GM18858 (cell line): ENCODE data around the gene LRTM1.

ENCODE experiments used
- ATAC-seq: cut with Tn5 transposase; IDR thresholded peaks from one replicate; pipeline ENCODE4 v1.9.1; 2021; ENCODE audit not compliant: unreplicated experiment

The LRTM1 gene

GRCh38 chr3:54928046-54928770 is at the start of gene LRTM1:
TSS of gene LRTM1 (minus strand) at chr3:54928059. CDS start at chr3:54927911, 148 bp downstream.
- no peak for ATAC-seq

DNA sequence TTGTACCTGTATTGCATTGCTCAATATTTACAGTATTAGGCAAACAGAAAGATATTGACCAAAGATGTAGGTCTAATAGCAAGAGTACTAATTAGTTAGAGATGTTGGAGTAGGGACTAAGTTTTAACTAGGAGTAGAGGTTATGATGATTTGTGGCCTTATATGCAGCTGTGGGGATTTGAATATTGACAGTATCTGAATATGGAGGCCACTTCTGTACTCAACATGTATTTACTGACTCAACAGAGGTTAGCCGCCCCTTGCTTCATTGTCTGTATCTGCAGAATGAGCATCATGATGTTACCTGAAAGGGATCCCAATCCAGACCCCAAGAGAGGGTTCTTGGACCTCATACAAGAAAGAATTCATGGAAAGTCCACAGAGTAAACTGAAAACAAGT is 49.6 kb upstream of the LRTM1 start:
- ATAC-seq, result no peak

DNA sequence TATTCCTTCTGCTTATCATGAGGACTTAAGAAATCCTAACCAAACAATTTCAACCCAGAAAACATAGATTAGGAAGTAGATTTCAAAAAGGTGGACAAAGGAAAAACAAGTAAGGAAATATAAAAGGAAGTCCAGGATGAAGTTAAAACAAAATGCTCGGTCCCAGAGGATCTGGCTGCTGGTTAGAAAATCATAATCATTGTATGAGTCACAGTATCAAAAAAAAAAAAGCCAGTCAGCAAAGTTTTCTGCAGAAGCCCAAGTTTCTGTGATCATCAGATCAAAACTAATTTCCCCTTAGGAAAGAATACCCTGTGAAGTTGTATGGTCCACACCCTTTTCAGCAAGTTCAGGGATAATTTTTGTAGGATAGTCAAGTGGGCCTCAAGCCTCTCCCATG is 43.0 kb upstream of the LRTM1 start:
- no peak for ATAC-seq

GRCh38 chr3:54969652-54970051 is 41.8 kb upstream of the LRTM1 start:
- no peak for ATAC-seq

- no peak for ATAC-seq
Observed at GRCh38 chr3:54968546-54969172, 40.8 kb upstream of the LRTM1 start.

- no peak for ATAC-seq
Observed at GRCh38 chr3:54967731-54968161, 39.9 kb upstream of the LRTM1 start.

GRCh38 chr3:54966979-54967378 is 39.1 kb upstream of the LRTM1 start:
- no peak for ATAC-seq

DNA sequence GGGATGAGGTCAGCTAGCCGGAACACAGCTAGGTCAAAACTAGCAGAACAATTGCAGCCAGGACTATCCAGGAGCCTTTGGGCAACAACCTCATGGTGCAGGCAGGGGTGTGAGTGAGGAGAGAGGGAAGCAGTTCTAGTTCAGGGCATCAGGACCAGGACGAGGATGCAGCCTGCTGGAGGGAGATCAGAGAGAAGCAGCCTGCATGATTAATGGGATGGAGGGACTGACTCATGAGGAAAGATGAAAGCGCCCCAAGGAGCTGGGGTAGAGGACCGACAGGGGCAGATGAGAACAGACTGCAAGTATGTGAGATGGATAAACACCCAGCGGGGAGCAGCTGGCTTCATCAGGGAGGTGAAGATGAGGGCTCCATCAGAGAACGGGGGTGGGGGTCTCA is 37.9 kb upstream of the LRTM1 start:
- no peak for ATAC-seq

- ATAC-seq, result no peak
Observed at GRCh38 chr3:54964081-54964480, 36.2 kb upstream of the LRTM1 start.

DNA sequence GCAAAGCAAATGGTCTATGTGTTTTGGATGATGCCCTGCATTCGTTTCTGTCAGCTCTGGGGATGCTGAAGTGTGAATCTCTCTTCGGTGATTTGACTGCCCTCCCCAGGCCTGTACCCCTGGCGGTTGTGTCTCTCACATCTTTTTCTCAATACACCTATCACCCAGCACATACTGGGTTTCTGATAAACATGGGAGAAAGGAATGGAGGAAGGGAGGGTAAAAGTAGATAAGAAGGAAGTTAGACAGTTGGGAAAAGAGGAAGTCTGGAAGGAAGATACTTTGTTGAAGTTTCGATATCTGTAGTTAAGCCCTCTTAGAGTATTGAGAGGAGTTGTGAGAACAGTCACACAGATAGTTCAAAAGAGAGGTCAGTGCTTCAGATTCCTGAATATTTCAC is 35.8 kb upstream of the LRTM1 start:
- no peak for ATAC-seq

GRCh38 chr3:54962200-54962599 is 34.3 kb upstream of the LRTM1 start:
- no peak for ATAC-seq

DNA sequence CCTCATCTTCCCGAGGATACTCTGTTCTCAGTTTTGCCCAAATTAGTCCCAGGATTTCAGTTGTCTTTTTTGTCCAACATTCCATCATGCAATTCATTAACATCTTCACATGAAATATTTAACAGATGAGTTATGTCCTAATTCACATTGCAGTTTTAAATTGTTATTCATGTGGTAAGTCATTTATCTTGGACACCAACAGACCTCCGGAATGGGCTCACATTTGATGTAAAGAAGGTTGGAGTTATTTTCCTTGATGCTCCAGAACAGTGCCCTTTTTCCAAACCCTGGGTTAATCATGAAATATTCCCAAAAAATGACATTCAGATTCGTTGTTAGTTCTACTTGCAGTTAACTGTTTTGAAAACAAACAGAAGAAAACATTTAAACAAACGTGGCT is 32.8 kb upstream of the LRTM1 start:
- ATAC-seq, result no peak

- no peak for ATAC-seq
Observed at GRCh38 chr3:54960082-54960481, 32.2 kb upstream of the LRTM1 start.

DNA sequence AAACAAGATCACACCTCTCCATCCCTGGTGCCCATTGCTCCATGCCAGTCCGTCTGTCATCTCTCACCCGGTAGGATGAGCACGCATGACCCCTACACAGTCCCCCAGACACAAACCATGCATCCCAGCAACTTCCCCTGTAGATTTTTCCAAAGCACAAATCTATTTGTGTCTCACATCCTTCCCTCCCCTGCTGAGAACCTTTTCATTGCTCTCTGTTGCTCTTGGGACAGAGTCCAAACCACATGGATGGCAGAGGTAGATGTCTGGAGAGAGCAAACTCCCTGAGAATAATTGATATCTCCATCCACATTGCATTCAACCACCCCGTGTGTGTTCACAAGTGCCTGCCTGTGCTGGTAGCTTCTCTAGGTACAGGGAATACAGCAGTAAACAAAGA is 29.9 kb upstream of the LRTM1 start:
- ATAC-seq, result no peak

DNA sequence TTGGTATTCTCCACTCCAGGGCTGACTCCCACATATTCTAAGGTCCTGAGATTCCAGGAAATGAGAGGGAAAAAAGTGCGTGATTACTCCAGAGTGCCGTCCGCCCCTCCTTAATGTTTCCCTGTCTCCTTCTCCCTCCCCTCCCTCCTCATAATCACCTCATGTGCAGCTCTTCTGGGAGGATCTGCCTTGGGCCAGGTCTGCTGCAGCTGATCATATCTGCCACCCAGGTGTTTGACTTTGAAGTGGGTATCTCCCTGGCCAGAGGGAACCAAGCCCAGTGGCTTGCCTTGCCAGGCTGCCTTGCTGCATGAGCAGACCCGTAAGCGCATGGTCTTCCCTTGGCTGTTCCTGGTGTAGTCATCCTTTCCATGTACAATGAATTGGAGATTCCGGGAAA is 28.1 kb upstream of the LRTM1 start:
- no peak for ATAC-seq

DNA sequence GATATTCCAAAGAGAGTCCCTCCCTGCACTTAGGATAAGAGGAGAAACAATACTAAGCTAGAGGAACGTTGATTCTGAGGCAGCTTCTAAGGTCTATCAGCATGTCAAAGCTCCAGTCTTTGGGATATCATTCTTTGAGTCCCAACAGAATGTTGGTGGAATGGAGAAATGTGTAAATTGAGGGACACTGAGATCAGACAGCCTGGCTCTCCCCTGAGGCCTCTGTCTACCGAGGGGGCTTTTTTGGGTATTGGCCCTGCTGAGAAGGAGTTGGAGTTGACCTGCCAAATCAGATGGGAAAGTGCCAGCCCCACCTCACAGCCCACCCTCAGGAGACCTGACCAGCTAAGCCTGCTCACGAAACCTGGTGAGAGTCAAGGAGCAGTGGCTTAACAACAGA is 27.6 kb upstream of the LRTM1 start:
- no peak for ATAC-seq

DNA sequence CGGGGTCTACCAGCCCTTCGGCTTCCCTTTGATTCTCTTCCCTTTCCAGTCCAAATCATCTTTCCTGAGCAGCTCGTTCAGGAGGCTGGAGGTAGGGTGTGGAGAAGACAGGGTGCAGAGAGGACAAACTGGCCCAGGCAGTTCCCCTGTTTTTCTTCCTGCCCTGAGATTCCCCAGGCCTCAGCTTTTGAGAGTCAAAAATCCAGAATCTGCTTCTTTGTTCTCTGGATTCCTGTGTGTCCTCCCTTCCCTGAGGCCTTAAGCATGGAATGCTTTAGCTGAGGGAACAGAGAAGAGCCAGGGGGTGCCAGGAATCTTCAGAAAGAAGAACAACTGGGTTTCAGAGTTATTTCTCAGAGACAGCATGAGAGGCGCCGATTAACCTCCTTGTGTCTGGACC is 26.7 kb upstream of the LRTM1 start:
- no peak for ATAC-seq

- ATAC-seq, result no peak
Observed at GRCh38 chr3:54954022-54954421, 26.2 kb upstream of the LRTM1 start.

GRCh38 chr3:54951405-54951804 is 23.5 kb upstream of the LRTM1 start:
- ATAC-seq, result no peak

DNA sequence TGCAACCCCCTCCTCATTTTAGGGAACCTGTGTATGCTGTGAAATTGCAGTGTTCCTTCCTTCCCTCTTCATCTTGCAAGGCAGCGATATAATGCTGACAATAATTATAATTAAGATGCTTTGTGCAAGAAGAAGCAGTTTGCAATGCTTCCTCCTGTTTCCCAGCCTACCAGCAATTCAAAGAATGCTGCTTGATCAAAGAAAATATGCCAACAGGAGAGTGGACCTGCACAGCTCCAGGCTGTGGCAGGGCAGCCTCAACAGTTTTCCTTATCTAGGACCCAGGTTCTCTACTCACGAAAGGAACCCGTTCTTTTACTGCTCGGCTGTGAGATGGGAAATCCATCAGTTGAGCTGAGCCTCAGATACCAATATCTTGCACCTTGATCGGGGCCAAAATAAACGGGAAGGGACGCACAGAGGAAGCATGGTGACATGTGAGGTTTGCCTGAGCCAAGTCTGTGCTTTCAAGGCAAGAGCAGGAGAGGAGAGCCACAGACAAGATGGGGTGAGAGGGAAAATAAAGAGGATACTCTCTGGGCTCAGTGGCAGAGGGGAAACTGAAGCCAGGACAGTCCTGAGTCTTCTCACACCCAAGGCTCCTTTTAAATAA is 22.6 kb upstream of the LRTM1 start:
- ATAC-seq, result no peak

GRCh38 chr3:54949491-54950044 is 21.7 kb upstream of the LRTM1 start:
- ATAC-seq, result no peak

DNA sequence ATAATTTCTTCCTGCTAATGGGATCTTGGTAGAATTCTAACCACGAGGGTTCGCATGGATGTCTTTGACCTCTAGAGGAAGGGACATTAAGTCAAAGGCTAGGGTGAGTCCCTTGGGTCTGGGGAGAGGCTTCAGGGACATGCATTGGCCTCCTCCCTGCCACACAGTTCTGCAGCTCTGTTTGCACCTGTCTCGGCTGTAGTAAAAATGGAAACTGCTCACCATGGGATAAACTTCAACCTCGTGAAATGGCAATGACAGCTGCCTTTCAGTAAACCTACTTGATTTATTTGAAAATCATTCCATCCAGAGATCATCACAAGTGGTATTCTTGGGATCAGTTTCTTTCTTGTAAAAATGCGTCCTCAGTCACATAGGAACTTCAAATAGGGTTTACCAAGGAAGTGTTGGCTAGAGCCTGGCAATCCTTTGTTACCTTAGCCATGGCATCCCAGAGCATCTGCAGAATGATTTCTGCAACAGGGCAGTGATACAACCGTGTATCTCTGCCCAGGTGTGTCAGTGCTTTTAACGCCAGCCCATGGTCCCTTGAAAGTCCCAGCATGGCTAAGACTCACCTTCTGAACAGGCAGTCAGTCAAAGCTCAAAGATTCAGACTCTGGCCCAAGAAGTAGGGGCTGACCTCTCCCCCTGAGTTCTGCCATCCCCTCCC is 14.0 kb upstream of the LRTM1 start:
- ATAC-seq, result no peak
